Esophagus muscularis mucosa (tissue), 3 donors: ENCODE results near the gene MATN1.

Experiments used
- EP300 ChIP-seq: sonication (generic); formaldehyde crosslinking; IDR thresholded peaks from one replicate; pipeline ENCODE4 v1.6.1; 2017; ENCODE audit warnings: antibody characterized with exemption
- TF ChIP-seq, protein P1 (sequence below), 3 experiments: fragments of 200-600 bp in 2 of 3; fragments of 450-650 bp in 1 of 3; sonication (generic) in 2 of 3; IDR thresholded peaks; one replicate each; pipeline ENCODE4 v1.5.1; 2017 to 2019; ENCODE audit warnings: antibody characterized with exemption in 3 of 3, mild to moderate bottlenecking in 2 of 3, moderate library complexity in 1 of 3

DNA sequence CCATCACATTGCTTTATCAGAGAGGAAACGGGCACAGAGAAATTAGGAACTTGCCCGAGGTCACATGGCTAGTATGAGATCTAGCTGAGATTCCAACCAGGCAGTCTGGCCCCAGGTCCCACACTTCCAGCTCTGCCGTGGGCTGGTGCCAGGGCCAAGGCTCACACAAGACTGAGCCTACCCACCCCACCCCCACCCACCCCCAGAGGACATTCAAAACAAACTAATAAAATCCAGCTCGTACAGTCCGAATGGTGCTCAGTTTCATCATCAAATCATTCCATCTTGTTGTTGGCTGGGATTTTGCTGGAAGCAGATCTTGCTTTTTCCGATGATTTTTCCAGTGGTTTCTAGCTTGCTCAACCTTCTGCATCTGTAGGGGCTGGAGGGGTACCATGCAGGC lies 27.9 kb downstream of the MATN1 start:
- TF ChIP-seq EP300 = no peak
- TF ChIP-seq, protein P1, sequence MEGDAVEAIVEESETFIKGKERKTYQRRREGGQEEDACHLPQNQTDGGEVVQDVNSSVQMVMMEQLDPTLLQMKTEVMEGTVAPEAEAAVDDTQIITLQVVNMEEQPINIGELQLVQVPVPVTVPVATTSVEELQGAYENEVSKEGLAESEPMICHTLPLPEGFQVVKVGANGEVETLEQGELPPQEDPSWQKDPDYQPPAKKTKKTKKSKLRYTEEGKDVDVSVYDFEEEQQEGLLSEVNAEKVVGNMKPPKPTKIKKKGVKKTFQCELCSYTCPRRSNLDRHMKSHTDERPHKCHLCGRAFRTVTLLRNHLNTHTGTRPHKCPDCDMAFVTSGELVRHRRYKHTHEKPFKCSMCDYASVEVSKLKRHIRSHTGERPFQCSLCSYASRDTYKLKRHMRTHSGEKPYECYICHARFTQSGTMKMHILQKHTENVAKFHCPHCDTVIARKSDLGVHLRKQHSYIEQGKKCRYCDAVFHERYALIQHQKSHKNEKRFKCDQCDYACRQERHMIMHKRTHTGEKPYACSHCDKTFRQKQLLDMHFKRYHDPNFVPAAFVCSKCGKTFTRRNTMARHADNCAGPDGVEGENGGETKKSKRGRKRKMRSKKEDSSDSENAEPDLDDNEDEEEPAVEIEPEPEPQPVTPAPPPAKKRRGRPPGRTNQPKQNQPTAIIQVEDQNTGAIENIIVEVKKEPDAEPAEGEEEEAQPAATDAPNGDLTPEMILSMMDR (IDR thresholded peaks at IDR 0.05) = no peak
